H9 (cell line): Measurements from ENCODE around the gene C1QTNF9. TPM values are rescaled to one million over a fixed set of nuclear protein-coding genes. Genes with fewer than 3 reads are reported as not detected.

Source experiments
- DNase-seq: peaks from one replicate; pipeline ENCODE4 v3.0.0-alpha.2; 2017
- H2AFZ ChIP-seq: one replicate; pipeline ENCODE4 v1.6.1; 2013; ENCODE audit warnings: mild to moderate bottlenecking, low read length, control low read depth, moderate library complexity
- H2AK5ac ChIP-seq: 2 replicates; pipeline ENCODE4 v1.6.1; 2013; ENCODE audit warnings: low read length, control low read depth, mixed read lengths; ENCODE audit not compliant: insufficient read length
- H2BK120ac ChIP-seq: one replicate; pipeline ENCODE4 v1.6.1; 2013; ENCODE audit warnings: low read depth, mild to moderate bottlenecking, low read length, control low read depth, inconsistent platforms; ENCODE audit not compliant: poor library complexity, severe bottlenecking
- H2BK12ac ChIP-seq: 2 replicates; pipeline ENCODE4 v1.6.1; 2013; ENCODE audit warnings: low read length, control low read depth, mixed read lengths, low read depth; ENCODE audit not compliant: insufficient read length
- H2BK15ac ChIP-seq: 2 replicates; pipeline ENCODE4 v1.6.1; 2013; ENCODE audit warnings: low read depth, low read length, control low read depth
- H2BK20ac ChIP-seq: one replicate; pipeline ENCODE4 v1.6.1; 2013; ENCODE audit warnings: low read depth, mild to moderate bottlenecking, low read length, control low read depth, inconsistent platforms; ENCODE audit not compliant: poor library complexity, severe bottlenecking
- H2BK5ac ChIP-seq: 2 replicates; pipeline ENCODE4 v1.6.1; 2013; ENCODE audit warnings: low read length, control low read depth, mixed read lengths; ENCODE audit not compliant: insufficient read length
- H3K14ac ChIP-seq: 2 replicates; pipeline ENCODE4 v1.6.1; 2013; ENCODE audit warnings: low read length, control low read depth; ENCODE audit not compliant: insufficient read depth
- H3K18ac ChIP-seq: 2 replicates; pipeline ENCODE4 v1.6.1; 2013; ENCODE audit warnings: low read depth, mild to moderate bottlenecking, mixed read lengths, low read length, control low read depth; ENCODE audit not compliant: insufficient read length
- H3K23ac ChIP-seq: 2 replicates; pipeline ENCODE4 v1.6.1; 2013; ENCODE audit warnings: low read length, control low read depth, mixed read lengths, low read depth; ENCODE audit not compliant: insufficient read length
- H3K23me2 ChIP-seq: 2 replicates; pipeline ENCODE4 v1.6.1; 2013; ENCODE audit warnings: low read depth, mild to moderate bottlenecking, mixed read lengths, low read length, control low read depth; ENCODE audit not compliant: insufficient read length, poor library complexity, severe bottlenecking
- H3K27ac ChIP-seq: 2 replicates; pipeline ENCODE4 v1.5.1; 2013; ENCODE audit warnings: low read length, control low read depth, mixed read lengths, low read depth; ENCODE audit not compliant: insufficient read length
- H3K27me3 ChIP-seq: 2 replicates; pipeline ENCODE4 v1.6.1; 2013; ENCODE audit warnings: low read length, control low read depth, inconsistent platforms; ENCODE audit not compliant: insufficient read depth
- H3K4ac ChIP-seq: 2 replicates; pipeline ENCODE4 v1.6.1; 2013; ENCODE audit warnings: low read depth, mild to moderate bottlenecking, control low read depth, inconsistent platforms, low read length, moderate library complexity
- H3K4me1 ChIP-seq: 2 replicates; pipeline ENCODE4 v1.6.1; 2013; ENCODE audit warnings: low read length, control low read depth, inconsistent platforms; ENCODE audit not compliant: insufficient read depth
- H3K4me2 ChIP-seq: 2 replicates; pipeline ENCODE4 v1.6.1; 2013; ENCODE audit warnings: low read length, control low read depth, mixed read lengths; ENCODE audit not compliant: insufficient read length, insufficient read depth
- H3K56ac ChIP-seq: 2 replicates; pipeline ENCODE4 v1.6.1; 2013; ENCODE audit warnings: low read depth, mild to moderate bottlenecking, mixed read lengths, low read length, control low read depth; ENCODE audit not compliant: insufficient read length
- H3K79me1 ChIP-seq: 2 replicates; pipeline ENCODE4 v1.6.1; 2013; ENCODE audit warnings: low read depth, mild to moderate bottlenecking, moderate library complexity, low read length, control low read depth, inconsistent platforms; ENCODE audit not compliant: insufficient read depth, poor library complexity, severe bottlenecking
- H3K79me2 ChIP-seq: 2 replicates; pipeline ENCODE4 v1.6.1; 2013; ENCODE audit warnings: low read length, control low read depth, inconsistent platforms; ENCODE audit not compliant: insufficient read depth
- H3K9ac ChIP-seq: 2 replicates; pipeline ENCODE4 v1.6.1; 2013; ENCODE audit warnings: low read length, control low read depth, mixed read lengths; ENCODE audit not compliant: insufficient read length; ENCODE audit errors: extremely low read depth
- H3K9me3 ChIP-seq: one replicate; pipeline ENCODE4 v1.6.1; 2013; ENCODE audit warnings: low read depth, low read length, inconsistent platforms; ENCODE audit not compliant: control insufficient read depth
- H3T11ph ChIP-seq: one replicate; pipeline ENCODE4 v1.6.1; 2013; ENCODE audit warnings: mild to moderate bottlenecking, low read length, control low read depth, inconsistent platforms
- H4K20me1 ChIP-seq: one replicate; pipeline ENCODE4 v1.6.1; 2013; ENCODE audit not compliant: control insufficient read depth, insufficient read length, insufficient read depth
- H4K5ac ChIP-seq: 2 replicates; pipeline ENCODE4 v1.6.1; 2013; ENCODE audit warnings: low read depth, mild to moderate bottlenecking, mixed read lengths, low read length, control low read depth; ENCODE audit not compliant: insufficient read length
- H4K8ac ChIP-seq: replicated peaks from 2 replicates; pipeline ENCODE4 v1.6.1; 2013; ENCODE audit warnings: low read length, control low read depth, mixed read lengths, low read depth; ENCODE audit not compliant: insufficient read length
- H4K91ac ChIP-seq: 2 replicates; pipeline ENCODE4 v1.6.1; 2013; ENCODE audit warnings: low read depth, mild to moderate bottlenecking, moderate library complexity, mixed read lengths, low read length, control low read depth; ENCODE audit not compliant: insufficient read length
- H3K27ac Mint-ChIP-seq, 3 experiments: 2 replicates in 2 of 3; 3 replicates in 1 of 3; pipeline ENCODE4 v1.8.0; 2020 to 2021; ENCODE audit warnings: mixed read lengths in 3 of 3, mild to moderate bottlenecking in 1 of 3, moderate library complexity in 1 of 3
- H3K27me3 Mint-ChIP-seq: 2 replicates; pipeline ENCODE4 v1.8.0; 2021; ENCODE audit warnings: low read depth, mild to moderate bottlenecking, moderate library complexity, mixed read lengths
- H3K36me3 Mint-ChIP-seq, 3 experiments: 2 replicates in 2 of 3; 3 replicates in 1 of 3; pipeline ENCODE4 v1.8.0; 2020 to 2021; ENCODE audit warnings: low read depth in 3 of 3, mixed read lengths in 3 of 3; ENCODE audit not compliant: insufficient read depth in 1 of 3
- H3K4me1 Mint-ChIP-seq, 2 experiments: 2 replicates each; pipeline ENCODE4 v1.8.0; 2020; ENCODE audit warnings: mixed read lengths in 2 of 2
- H3K4me3 Mint-ChIP-seq, 2 experiments: 2 replicates in 1 of 2; 3 replicates in 1 of 2; pipeline ENCODE4 v1.8.0; 2020 to 2021; ENCODE audit warnings: mild to moderate bottlenecking in 2 of 2, mixed read lengths in 2 of 2, moderate library complexity in 1 of 2
- H3K9me3 Mint-ChIP-seq, 2 experiments: 2 replicates in 1 of 2; 3 replicates in 1 of 2; pipeline ENCODE4 v1.8.0; 2020; ENCODE audit warnings: mild to moderate bottlenecking in 2 of 2, mixed read lengths in 2 of 2, moderate library complexity in 1 of 2
- CTCF ChIP-seq: fragments of 200-600 bp; sonication (generic); conservative IDR thresholded peaks from 3 replicates; pipeline ENCODE4 v1.8.0; 2021; ENCODE audit warnings: antibody characterized with exemption, mild to moderate bottlenecking
- WGBS: extraction: QIAGEN DNeasy Blood & Tissue Kit; methylation state at CpG from one replicate; pipeline ENCODE4 v1.1.7; 2013; ENCODE audit warnings: missing lambda C conversion rate, low lambda C conversion rate, mixed read lengths; ENCODE audit not compliant: insufficient read length; ENCODE audit errors: extremely low coverage; 5-methylcytosine and 5-hydroxymethylcytosine counted together
- total RNA-seq: library from RNA; stranded (reverse); gene quantifications from 2 replicates; pipeline ENCODE4 v1.2.1, GENCODE V29; 2021

Gene C1QTNF9
- total RNA-seq, 1 experiment from 2014 or later: not detected

- Mint-ChIP-seq H3K36me3 (peaks cover 30 to 47% (median 44%) of the 10 kb centered on the region in 3 experiments; a peak in 6 of 7 replicates), H3K27ac (no peak overlapping the region), H3K27me3 (no peaks in the 10 kb centered on the region), H3K9me3 (no peaks in the 10 kb centered on the region), H3K4me3 (no peak overlapping the region), H3K4me1 (no peaks in the 10 kb centered on the region)
- Histone ChIP-seq H3K23ac (no peak overlapping the region), H2BK12ac (no peak overlapping the region), H3K23me2 (no peaks in the 10 kb centered on the region), H3K9ac (no peak overlapping the region), H3K4me1 (no peaks in the 10 kb centered on the region), H3K9me3 (no peaks in the 10 kb centered on the region), H3K27me3 (no peaks in the 10 kb centered on the region), H2BK15ac (no peak overlapping the region), H3K4ac (no peak overlapping the region), H3K4me2 (no peak overlapping the region), H2BK20ac (no peak overlapping the region), H3K79me1 (no peaks in the 10 kb centered on the region), H2AFZ (no peak overlapping the region), H2BK120ac (no peak overlapping the region), H4K91ac (no peak overlapping the region), H4K5ac (no peak overlapping the region), H3K56ac (no peak overlapping the region), H4K20me1 (no peaks in the 10 kb centered on the region), H3K79me2 (no peaks in the 10 kb centered on the region), H3K27ac (no peak overlapping the region), H3K14ac (no peak overlapping the region), H4K8ac (no peak overlapping the region), H2BK5ac (no peak overlapping the region), H2AK5ac (no peak overlapping the region), H3K18ac (no peak overlapping the region), H3T11ph (no peak overlapping the region)
- WGBS: no CpG with 5 or more reads among the region's 10 CpGs
- no peak for DNase-seq
- TF ChIP-seq CTCF: no peak
Measured at GRCh38 chr13:24293746-24294145, 15.6 kb upstream of the C1QTNF9 start.
